K562 (cell line): ENCODE data around the gene TAF15. TPM values are rescaled to one million over a fixed set of nuclear protein-coding genes. Genes with fewer than 3 reads are reported as not detected.

Experiments used
- ATAC-seq: fragments of 200-7000 bp; cut with Tn5 transposase; 3 replicates; pipeline ENCODE4 v1.9.1; 2020; ENCODE audit warnings: moderate library complexity
- BruUV-seq: library from RNA; stranded (reverse); fragments of 400-500 nt; replicated peaks from 2 replicates; lab custom pipeline; 2021; lab: Mats Ljungman, UMichigan
- CTCF ChIA-PET: fragments of 300-600 bp; formaldehyde crosslinking; extraction: SDS; loops from one replicate; lab custom pipeline; 2021; ENCODE audit warnings: low intra/inter-chr PET ratio; lab: Yijun Ruan, JAX
- POLR2A ChIA-PET: fragments of 300-600, 350-650 bp; sonication (Branson Sonifier 250); formaldehyde crosslinking; extraction: SDS; loops from one replicate; lab custom pipeline; 2021; ENCODE audit warnings: antibody characterized with exemption, inconsistent platforms; lab: Yijun Ruan, JAX
- DNase-seq, 4 experiments: peaks; one replicate each; pipeline versions ENCODE4 v3.0.0 to v3.0.0-alpha.2; 2011 to 2018; ENCODE audit warnings: low spot score in 3 of 4, mixed read lengths in 3 of 4; ENCODE audit errors: extremely low read depth in 1 of 4
- FAIRE-seq: peaks from 2 replicates; lab custom pipeline; 2011; peaks lifted over from hg19 to GRCh38; lab: Jason Lieb, UNC
- H2AFZ ChIP-seq: 2 replicates; pipeline ENCODE4 v1.6.0; 2011; ENCODE audit warnings: low read depth, low read length, control low read depth, inconsistent platforms
- H3K27ac ChIP-seq: fragments of 200-600 bp; 3 replicates; pipeline ENCODE4 v1.8.0; 2011; ENCODE audit warnings: low read depth, mild to moderate bottlenecking, control low read depth, inconsistent platforms, low read length, moderate library complexity, mixed read lengths; ENCODE audit errors: extremely low read depth
- H3K27me3 ChIP-seq, 2 experiments: fragments of 300-600 bp in 1 of 2; 2 replicates in 1 of 2; 3 replicates in 1 of 2; pipeline versions ENCODE4 v1.6.0 to v1.8.0; 2011; ENCODE audit warnings: inconsistent platforms in 2 of 2, low read length in 2 of 2, mild to moderate bottlenecking in 1 of 2, mixed read lengths in 1 of 2, moderate library complexity in 1 of 2; ENCODE audit not compliant: control insufficient read depth in 2 of 2, insufficient read depth in 2 of 2
- H3K36me3 ChIP-seq: fragments of 300-600 bp; 3 replicates; pipeline ENCODE4 v1.8.0; 2011; ENCODE audit warnings: mild to moderate bottlenecking, low read length, inconsistent platforms; ENCODE audit not compliant: control insufficient read depth, insufficient read depth
- H3K4me1 ChIP-seq, 2 experiments: fragments of 200-600 bp in 1 of 2; replicated peaks in 1 of 2; 2 replicates in 1 of 2; 3 replicates in 1 of 2; pipeline versions ENCODE4 v1.5.1 to v1.8.0; 2011; ENCODE audit warnings: inconsistent platforms in 2 of 2, low read length in 2 of 2, mild to moderate bottlenecking in 1 of 2, mixed read lengths in 1 of 2, moderate library complexity in 1 of 2; ENCODE audit not compliant: control insufficient read depth in 2 of 2, insufficient read depth in 2 of 2
- H3K4me2 ChIP-seq: 2 replicates; pipeline ENCODE4 v1.6.1; 2011; ENCODE audit warnings: low read length, control low read depth, inconsistent platforms, mixed read lengths; ENCODE audit not compliant: insufficient read depth
- H3K4me3 ChIP-seq: fragments of 200-600 bp; sonication (generic), shearing (Covaris generic); 2 replicates; pipeline ENCODE4 v1.5.1; 2016; ENCODE audit warnings: control low read depth, inconsistent platforms
- H3K79me2 ChIP-seq: fragments of 200-600 bp; 3 replicates; pipeline ENCODE4 v1.8.0; 2011; ENCODE audit warnings: low read length, inconsistent platforms; ENCODE audit not compliant: control insufficient read depth, insufficient read depth
- H3K9ac ChIP-seq, 2 experiments: 2 replicates each; pipeline versions ENCODE4 v1.6.0 to v1.6.1; 2011; ENCODE audit warnings: low read depth in 2 of 2, low read length in 2 of 2, control low read depth in 1 of 2, inconsistent platforms in 1 of 2, mild to moderate bottlenecking in 1 of 2, mixed read lengths in 1 of 2; ENCODE audit not compliant: insufficient read depth in 1 of 2
- H3K9me1 ChIP-seq: one replicate; pipeline ENCODE4 v1.6.0; 2011; ENCODE audit warnings: inconsistent platforms, mild to moderate bottlenecking, low read length, moderate library complexity; ENCODE audit not compliant: control insufficient read depth, insufficient read depth
- H3K9me3 ChIP-seq: replicated peaks from 2 replicates; pipeline ENCODE4 v1.5.1; 2011; ENCODE audit warnings: low read depth, low read length, inconsistent platforms; ENCODE audit not compliant: control insufficient read depth, insufficient read depth
- H4K20me1 ChIP-seq: replicated peaks from 2 replicates; pipeline ENCODE4 v1.6.1; 2011; ENCODE audit warnings: low read length, inconsistent platforms, mixed read lengths; ENCODE audit not compliant: control insufficient read depth, insufficient read depth
- CBX8 ChIP-seq: fragments of 200-600 bp; sonication (generic); IDR thresholded peaks from 2 replicates; pipeline ENCODE4 v1.6.1; 2012; ENCODE audit warnings: borderline replicate concordance, mixed run types, low read depth, mild to moderate bottlenecking, moderate library complexity, mixed read lengths, low read length, control low read depth, inconsistent platforms; ENCODE audit not compliant: poor library complexity, severe bottlenecking; ENCODE audit errors: extremely low read depth
- CREM ChIP-seq: IDR thresholded peaks from 2 replicates; pipeline ENCODE4 v1.6.1; 2014; ENCODE audit warnings: antibody characterized with exemption, low read depth
- HDAC8 ChIP-seq: fragments of 450-650 bp; IDR thresholded peaks from 2 replicates; pipeline ENCODE4 v1.6.1; 2016; ENCODE audit warnings: mild to moderate bottlenecking, missing genetic modification characterization, moderate library complexity, missing compliant biosample characterization
- HDGF ChIP-seq: fragments of 450-650 bp; IDR thresholded peaks from 2 replicates; pipeline ENCODE4 v1.6.1; 2016
- MCM5 ChIP-seq: fragments of 450-650 bp; IDR thresholded peaks from 2 replicates; pipeline ENCODE4 v1.6.1; 2016; ENCODE audit warnings: low read depth
- SMARCC2 ChIP-seq: fragments of 450-650 bp; IDR thresholded peaks from 2 replicates; pipeline ENCODE4 v1.6.1; 2017; ENCODE audit warnings: antibody characterized with exemption, moderate library complexity, mild to moderate bottlenecking, low read depth
- SRF ChIP-seq, 2 experiments: fragments of 250-450, 450-650 bp in 1 of 2; sonication (Bioruptor Pico) in 1 of 2; sonication (generic) in 1 of 2; formaldehyde crosslinking; IDR thresholded peaks; 2 replicates each; pipeline versions ENCODE4 v1.5.0 to v1.5.1; 2020 to 2022; ENCODE audit warnings: mild to moderate bottlenecking in 1 of 2, missing genetic modification reagents in 1 of 2
- TCFL5 ChIP-seq: fragments of 250-450 bp; sonication (Bioruptor Pico); conservative IDR thresholded peaks from 2 replicates; pipeline ENCODE4 v1.6.1; 2021; ENCODE audit warnings: mild to moderate bottlenecking, moderate library complexity, matching md5 sums
- TFAM ChIP-seq: fragments of 250-450 bp; sonication (Bioruptor Pico); conservative IDR thresholded peaks from 2 replicates; pipeline ENCODE4 v1.5.0; 2021; ENCODE audit warnings: mild to moderate bottlenecking, moderate library complexity
- TGIF2 ChIP-seq: sonication (generic); formaldehyde crosslinking; IDR thresholded peaks from 2 replicates; pipeline ENCODE4 v1.8.1; 2022; ENCODE audit warnings: mild to moderate bottlenecking, missing genetic modification reagents, moderate library complexity
- ZNF444 ChIP-seq: fragments of 250-450 bp; sonication (Bioruptor Pico); IDR thresholded peaks from 2 replicates; pipeline ENCODE4 v1.4.0; 2020; ENCODE audit warnings: mild to moderate bottlenecking, moderate library complexity
- ZNF778 ChIP-seq: fragments of 450-650 bp; formaldehyde crosslinking; IDR thresholded peaks from 2 replicates; pipeline ENCODE4 v1.4.0; 2020; ENCODE audit warnings: mild to moderate bottlenecking, moderate library complexity
- ZSCAN29 ChIP-seq: fragments of 450-650 bp; IDR thresholded peaks from 2 replicates; pipeline ENCODE4 v1.6.1; 2017
- ZZZ3 ChIP-seq: fragments of 450-650 bp; IDR thresholded peaks from 2 replicates; pipeline ENCODE4 v1.6.1; 2016; ENCODE audit warnings: antibody characterized with exemption, mild to moderate bottlenecking, moderate library complexity
- WGBS: fragments of 100-300 bp; shearing (Covaris generic); methylation state at CpG from one replicate; pipeline ENCODE4 v1.1.6; 2016; ENCODE audit warnings: low coverage, mixed read lengths; ENCODE audit not compliant: insufficient coverage; ENCODE audit errors: missing lambda C conversion rate; 5-methylcytosine and 5-hydroxymethylcytosine counted together
- in situ Hi-C: fragments of 300-500 bp; cut with MboI; formaldehyde crosslinking; loops from 4 replicates; pipeline ENCODE4 v1.15.0; 2018; ENCODE audit warnings: inconsistent platforms, mixed read lengths
- intact Hi-C: fragments of 100-400 bp; cut with micrococcal nuclease; formaldehyde crosslinking; loops from 2 replicates; pipeline ENCODE4 v1.14.2; 2022
- polyA plus RNA-seq, 8 experiments: library from polyadenylated mRNA; depleted of rRNA in 4 of 8; stranded (reverse) in 5 of 8; unstranded in 3 of 8; fragments of >200 nt; fragmentation: Nextera tagmentation in 2 of 8; fragmentation: Illumina TruSeq in 1 of 8; extraction: Ambion mirVana in 2 of 8; extraction: Trizol in 1 of 8; gene quantifications; 2 replicates each; pipeline versions ENCODE4 v1.2.1 to v1.2.3, GENCODE V29; 2011 to 2014; ENCODE audit warnings: inconsistent platforms in 1 of 8, missing spikeins in 1 of 8
- total RNA-seq, 7 experiments: library from RNA; depleted of rRNA in 6 of 7; stranded (reverse); fragments of >200 nt in 6 of 7; fragmentation: Illumina TruSeq in 2 of 7; extraction: Trizol in 2 of 7; gene quantifications; 2 replicates each; pipeline versions ENCODE4 v1.2.1 to v1.2.3, GENCODE V29; 2011 to 2021; ENCODE audit warnings: low replicate concordance in 1 of 7
- TF ChIP-seq, protein P1 (sequence below): fragments of 250-450 bp; sonication (Bioruptor Pico); IDR thresholded peaks from 2 replicates; pipeline ENCODE4 v1.8.0; 2021; ENCODE audit warnings: borderline replicate concordance, mild to moderate bottlenecking, moderate library complexity; ENCODE audit not compliant: poor library complexity, severe bottlenecking
- TF ChIP-seq, protein P2 (sequence below): fragments of 200-800 bp; sonication (Bioruptor generic); IDR thresholded peaks from 2 replicates; pipeline ENCODE4 v1.6.1; 2017; ENCODE audit warnings: missing genetic modification characterization, missing compliant biosample characterization

The TAF15 gene
- total and polyA plus RNA-seq, 9 of the 15 experiments (the other 6 are each of a cell fraction or from before 2014, with no cell fraction given): 4.1 to 272 (median 56.8) TPM

DNA sequence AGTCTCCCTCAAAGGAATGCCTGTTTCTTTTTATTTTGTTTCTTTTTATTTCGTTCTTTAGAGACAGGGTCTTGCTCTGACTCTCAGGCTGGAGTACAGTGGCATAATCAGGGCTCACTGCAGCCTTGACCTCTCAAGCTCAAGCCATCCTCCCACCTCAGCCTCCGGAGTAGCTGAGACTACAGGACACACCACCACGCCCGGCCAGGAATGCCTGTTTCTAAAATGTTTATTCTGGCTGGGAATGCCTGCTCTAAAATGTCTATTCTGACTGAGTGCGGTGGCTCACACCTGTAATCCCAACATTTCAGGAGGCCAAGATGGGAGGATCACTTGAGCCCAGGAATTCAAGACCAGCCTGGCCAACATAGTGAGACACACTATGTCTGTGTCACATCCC lies 11.4 kb upstream of the TAF15 start:
- H3K27me3 ChIP-seq: peaks cover 36 to 58% of the 10 kb centered on the region in 2 experiments
- 0% methylated on average over 5 of the region's 5 CpGs for WGBS

DNA sequence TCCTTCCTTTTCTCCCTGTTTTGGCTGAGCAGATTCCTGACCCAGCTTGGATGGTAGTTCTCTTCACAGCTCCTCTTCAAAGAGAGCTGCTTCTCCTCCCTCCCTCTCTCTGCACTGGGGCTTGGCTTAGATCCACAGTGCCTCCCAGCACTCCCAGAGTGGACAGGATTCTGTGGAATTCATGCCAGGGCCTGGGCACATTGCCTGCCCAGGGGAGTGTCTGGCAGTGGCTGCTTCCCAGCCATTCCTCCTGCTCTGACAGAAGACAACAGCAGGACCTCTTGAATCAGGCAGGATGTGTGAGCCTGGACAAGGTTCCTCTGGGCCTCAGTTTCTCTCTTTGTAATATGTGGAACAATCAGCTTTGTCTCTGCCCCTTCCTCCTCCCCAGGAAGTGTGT lies 9.3 kb upstream of the TAF15 start:
- ATAC-seq (no peak), FAIRE-seq (no peak), DNase-seq (no peak)
- H2AFZ ChIP-seq: no peak overlapping the region
- intact Hi-C loops: no loop called here
- no peak overlapping the region for H3K9ac ChIP-seq
- H3K4me1 ChIP-seq: peaks cover 8 to 10% of the 10 kb centered on the region in 2 experiments
- BruUV-seq: no TSS peak
- in situ Hi-C loops: no loop called here
- H3K9me3 ChIP-seq: no peaks in the 10 kb centered on the region
- H4K20me1 ChIP-seq: 0 out of 2 replicates have a peak, but pooled peaks cover 4% of the 10 kb centered on the region
- H3K4me3 ChIP-seq: no peak overlapping the region
- CTCF ChIA-PET: no interaction called here
- no peaks in the 10 kb centered on the region for H3K9me1 ChIP-seq
- H3K79me2 ChIP-seq: no peaks in the 10 kb centered on the region
- H3K36me3 ChIP-seq: no peaks in the 10 kb centered on the region
- peaks cover 22 to 38% of the 10 kb centered on the region in 2 experiments for H3K27me3 ChIP-seq
- no peak overlapping the region for H3K27ac ChIP-seq
- H3K4me2 ChIP-seq: no peak overlapping the region
- POLR2A ChIA-PET: interaction anchor here (0.7 to 1.3 kb wide), 2 partner anchors 9 to 205 kb away, joined by 3 read pairs; partner anchors contain the start of gene TAF15
- TF ChIP-seq TFAM (no peak), HDAC8 (tag) (no peak), TGIF2 (CRISPR knock-in tag) (no peak)
- TF ChIP-seq, protein P1, sequence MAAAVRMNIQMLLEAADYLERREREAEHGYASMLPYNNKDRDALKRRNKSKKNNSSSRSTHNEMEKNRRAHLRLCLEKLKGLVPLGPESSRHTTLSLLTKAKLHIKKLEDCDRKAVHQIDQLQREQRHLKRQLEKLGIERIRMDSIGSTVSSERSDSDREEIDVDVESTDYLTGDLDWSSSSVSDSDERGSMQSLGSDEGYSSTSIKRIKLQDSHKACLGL (CRISPR knock-in tag): no peak
- TF ChIP-seq, protein P2, sequence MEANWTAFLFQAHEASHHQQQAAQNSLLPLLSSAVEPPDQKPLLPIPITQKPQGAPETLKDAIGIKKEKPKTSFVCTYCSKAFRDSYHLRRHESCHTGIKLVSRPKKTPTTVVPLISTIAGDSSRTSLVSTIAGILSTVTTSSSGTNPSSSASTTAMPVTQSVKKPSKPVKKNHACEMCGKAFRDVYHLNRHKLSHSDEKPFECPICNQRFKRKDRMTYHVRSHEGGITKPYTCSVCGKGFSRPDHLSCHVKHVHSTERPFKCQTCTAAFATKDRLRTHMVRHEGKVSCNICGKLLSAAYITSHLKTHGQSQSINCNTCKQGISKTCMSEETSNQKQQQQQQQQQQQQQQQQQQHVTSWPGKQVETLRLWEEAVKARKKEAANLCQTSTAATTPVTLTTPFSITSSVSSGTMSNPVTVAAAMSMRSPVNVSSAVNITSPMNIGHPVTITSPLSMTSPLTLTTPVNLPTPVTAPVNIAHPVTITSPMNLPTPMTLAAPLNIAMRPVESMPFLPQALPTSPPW (CRISPR knock-in tag): no peak

More for the DNA sequence above, 11.4 kb upstream of the TAF15 start:
- H4K20me1 ChIP-seq: peaks cover 4% of the 10 kb centered on the region; the same call in 1 of the 2 replicates
- BruUV-seq: no TSS peak
- no peak overlapping the region for H3K4me2 ChIP-seq
- H3K36me3 ChIP-seq: no peaks in the 10 kb centered on the region
- no peak for ATAC-seq
- POLR2A ChIA-PET: interaction anchor here (0.6 kb wide), 1 partner anchor 357 kb away, joined by 3 read pairs; no protein-coding TSS in a partner anchor
- no peak overlapping the region for H3K9ac ChIP-seq
- H3K4me3 ChIP-seq: no peak overlapping the region
- TF ChIP-seq MCM5 (no peak), ZZZ3 (no peak), CREM (no peak), SMARCC2 (no peak), CBX8 (no peak), HDGF (no peak), ZNF444 (no peak), ZSCAN29 (no peak), TCFL5 (CRISPR knock-in tag) (no peak), SRF (CRISPR knock-in tag; IDR thresholded peaks at IDR 0.05) (no peak), ZNF778 (CRISPR knock-in tag) (no peak)
- TF ChIP-seq, all 486 proteins: peak for 0
- Histone ChIP-seq H2AFZ (no peak overlapping the region), H3K27ac (no peak overlapping the region), H3K4me1 (peaks cover 3 to 14% of the 10 kb centered on the region in 2 experiments), H3K79me2 (no peaks in the 10 kb centered on the region), H3K9me1 (no peaks in the 10 kb centered on the region), H3K9me3 (no peaks in the 10 kb centered on the region)
- CTCF ChIA-PET: no interaction called here
- FAIRE-seq (no peak), DNase-seq (no peak)
- intact Hi-C loops (no loop called here), in situ Hi-C loops (no loop called here)
